ENCODE measurements around the gene KRT76.
"Not testable (repeated sequence)": the region's sequence is repeated elsewhere in the genome, so short reads cannot be mapped to it uniquely, and the experiment has no call there.

Gene KRT76

GRCh38 chr12:52756281-52756960 is 20.7 kb downstream of the KRT76 start:
- no peak for DNase-seq

GRCh38 chr12:52755533-52755932 is 21.6 kb downstream of the KRT76 start:
- DNase-seq: no peak

- peak; percentile 7 for DNase-seq
Observed at GRCh38 chr12:52754135-52754534, 23.0 kb downstream of the KRT76 start.

GRCh38 chr12:52753283-52753682 is 23.9 kb downstream of the KRT76 start:
- DNase-seq: no peak

GRCh38 chr12:52752516-52752915 is 24.6 kb downstream of the KRT76 start:
- no peak for DNase-seq

- DNase-seq: no peak
Observed at GRCh38 chr12:52751795-52752194, 25.4 kb downstream of the KRT76 start.

- DNase-seq: not testable (repeated sequence)
Observed at GRCh38 chr12:52750532-52750931, 26.6 kb downstream of the KRT76 start.

GRCh38 chr12:52749827-52750226 is 27.3 kb downstream of the KRT76 start:
- DNase-seq: no peak

GRCh38 chr12:52748578-52748977 is 28.6 kb downstream of the KRT76 start:
- DNase-seq: no peak

- no peak for DNase-seq
Observed at GRCh38 chr12:52745554-52745953, 31.6 kb downstream of the KRT76 start.

GRCh38 chr12:52744493-52745156 is 32.5 kb downstream of the KRT76 start:
- no peak for DNase-seq

GRCh38 chr12:52742822-52743457 is 34.2 kb downstream of the KRT76 start:
- DNase-seq: no peak

- DNase-seq: no peak
Observed at GRCh38 chr12:52742196-52742580, 35.0 kb downstream of the KRT76 start.

GRCh38 chr12:52741375-52742195 is 35.6 kb downstream of the KRT76 start:
- peak; percentile 7 for DNase-seq

- peak; percentile 91 for DNase-seq
Observed at GRCh38 chr12:52740584-52740983, 36.6 kb downstream of the KRT76 start.

- peak; percentile 50 for DNase-seq
Observed at GRCh38 chr12:52739963-52740362, 37.2 kb downstream of the KRT76 start.

GRCh38 chr12:52735816-52736632 is 41.1 kb downstream of the KRT76 start:
- DNase-seq: no peak

- no peak for DNase-seq
Observed at GRCh38 chr12:52735106-52735505, 42.0 kb downstream of the KRT76 start.

GRCh38 chr12:52730793-52731192 is 46.4 kb downstream of the KRT76 start:
- DNase-seq: no peak

- no peak for DNase-seq
Observed at GRCh38 chr12:52730383-52730782, 46.8 kb downstream of the KRT76 start.

- no peak for DNase-seq
Observed at GRCh38 chr12:52729147-52729546, 48.0 kb downstream of the KRT76 start.

GRCh38 chr12:52728374-52728773 is 48.8 kb downstream of the KRT76 start:
- no peak for DNase-seq
